Gastrocnemius medialis (tissue), 4 donors: ENCODE measurements around the gene COBL.

ENCODE experiments used
- CTCF ChIP-seq, 5 experiments: fragments of 450-650 bp in 3 of 5; fragments of 200-600 bp in 2 of 5; sonication (generic) in 2 of 5; IDR thresholded peaks in 4 of 5; conservative IDR thresholded peaks in 1 of 5; 1 replicate in 4 of 5; 2 replicates in 1 of 5; pipeline ENCODE4 v1.5.1; 2016 to 2019; ENCODE audit warnings: antibody characterized with exemption in 5 of 5, mild to moderate bottlenecking in 3 of 5, moderate library complexity in 3 of 5
- POLR2A ChIP-seq, 2 donors: fragments of 450-650 bp; IDR thresholded peaks; one replicate each; pipeline ENCODE4 v1.6.1; 2017; ENCODE audit warnings: antibody characterized with exemption in 2 of 2, mild to moderate bottlenecking in 2 of 2, moderate library complexity in 2 of 2

DNA sequence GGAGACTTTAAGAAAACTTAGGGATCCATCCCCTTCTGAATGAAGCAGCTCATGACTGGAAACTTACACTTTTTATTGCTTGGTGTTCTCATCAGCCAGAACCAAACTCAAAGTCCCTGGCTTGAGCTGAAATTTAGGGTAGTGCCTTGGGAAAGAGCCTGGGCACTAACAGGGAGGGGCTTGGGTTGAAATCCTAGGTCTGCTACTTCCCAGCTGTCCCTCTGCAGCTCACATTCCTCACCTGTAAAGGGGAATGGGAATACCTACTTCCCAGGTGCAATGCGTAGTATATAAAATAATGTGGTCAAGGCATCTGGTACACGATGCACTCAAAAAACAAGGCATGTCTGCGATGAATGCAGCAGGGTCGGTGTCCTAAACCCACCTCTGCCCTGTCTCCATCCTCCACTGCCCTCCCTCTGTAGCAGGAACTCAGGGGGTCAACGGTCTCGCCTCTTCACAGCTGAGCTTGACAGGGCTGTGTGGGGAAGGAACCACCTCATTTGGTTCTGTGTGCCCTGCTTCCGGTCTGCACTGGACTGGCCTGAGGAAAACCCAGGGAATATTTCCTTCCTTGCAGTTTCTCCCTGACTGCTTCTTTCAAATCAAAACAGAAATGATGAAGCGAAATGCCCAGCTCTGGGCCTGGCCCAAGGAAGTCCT is 80.0 kb downstream of the COBL start:
- TF ChIP-seq CTCF (IDR thresholded peaks at IDR 0.05 in 4 of 5, conservative IDR thresholded peaks at IDR 0.05 in 1 of 5) (no peak), POLR2A (IDR thresholded peaks at IDR 0.05) (no peak)
